Left forelimb (tissue), 1 donor: ENCODE data around the gene IRF2BPL.

Source experiments
- DNase-seq: peaks from one replicate; pipeline ENCODE4 v3.0.0-alpha.2; 2018; ENCODE audit warnings: low spot score

The IRF2BPL gene

DNA sequence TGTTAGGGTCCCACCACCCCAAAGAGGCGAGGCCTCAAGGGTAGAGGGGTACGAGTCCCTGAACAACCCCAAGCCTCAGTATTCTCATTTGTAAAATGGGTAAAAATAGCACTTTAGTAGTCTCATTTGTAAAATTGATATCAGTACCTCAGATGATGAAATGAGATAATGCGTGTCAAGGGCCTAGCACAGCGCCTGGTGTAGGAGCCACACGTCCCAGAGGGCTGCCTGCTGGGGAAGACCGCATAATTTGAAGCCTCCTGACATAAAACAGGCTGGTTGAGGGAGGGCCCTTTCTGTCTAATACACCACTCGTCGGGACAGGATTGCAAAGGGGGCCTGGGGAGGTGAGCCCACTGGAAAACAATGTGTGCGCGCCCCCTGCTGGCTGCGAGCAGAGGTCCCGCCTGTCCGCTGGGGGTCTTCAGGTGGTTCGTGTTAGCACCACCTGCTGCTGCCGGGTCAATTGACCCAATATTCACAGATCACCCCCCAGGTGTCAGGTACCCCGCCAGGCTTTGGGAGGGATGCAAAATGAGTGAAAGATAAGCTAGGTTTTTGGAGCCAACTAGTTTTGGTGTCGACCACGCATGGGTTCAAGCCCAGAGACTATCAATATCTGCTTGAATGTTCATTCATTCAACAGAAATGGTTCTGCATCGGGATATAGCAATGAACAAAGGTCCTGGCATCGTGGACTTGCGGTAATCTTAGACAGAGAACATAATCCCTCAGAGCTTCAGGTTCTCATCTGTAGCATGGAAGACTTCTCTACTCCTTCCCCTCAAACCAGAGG, 24.7 kb upstream of the IRF2BPL start:
- no peak for DNase-seq

DNA sequence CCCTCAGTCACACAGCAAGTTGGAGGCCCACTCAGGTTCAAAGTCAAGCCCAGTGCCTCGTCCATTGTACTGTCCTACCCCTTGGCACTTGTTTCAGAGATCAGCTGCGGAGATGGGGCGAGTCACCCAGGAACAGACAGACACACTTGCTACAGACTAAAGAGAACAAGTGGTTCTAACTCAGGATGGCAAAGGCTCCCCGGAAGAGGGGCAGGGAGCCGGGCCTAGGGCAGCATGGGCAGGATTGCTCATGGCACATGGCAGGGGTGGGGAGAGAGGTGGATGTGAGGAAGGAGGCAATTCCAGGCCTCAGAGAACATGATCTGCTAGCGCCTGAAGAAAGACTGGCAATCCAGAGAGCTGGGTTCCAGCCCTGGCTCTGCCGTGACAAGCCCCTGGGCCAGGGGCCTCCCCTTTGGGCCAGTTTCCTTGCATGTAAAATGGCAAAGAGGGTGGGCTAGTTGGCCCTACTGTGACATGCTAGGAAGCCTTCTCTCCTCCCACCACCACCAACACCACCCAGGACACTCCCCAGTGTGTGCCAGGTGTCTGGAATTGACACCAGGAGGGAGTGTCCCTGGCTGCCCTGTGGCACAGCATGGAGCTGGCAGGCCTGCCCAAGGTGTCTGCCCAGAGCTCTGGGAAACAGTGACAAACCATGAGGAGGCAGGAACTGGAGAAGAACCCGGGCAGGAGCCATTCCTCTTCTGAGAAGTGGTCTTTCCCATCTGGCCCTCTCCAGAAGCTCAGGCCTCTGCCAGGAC, 24.0 kb upstream of the IRF2BPL start:
- DNase-seq: no peak

DNA sequence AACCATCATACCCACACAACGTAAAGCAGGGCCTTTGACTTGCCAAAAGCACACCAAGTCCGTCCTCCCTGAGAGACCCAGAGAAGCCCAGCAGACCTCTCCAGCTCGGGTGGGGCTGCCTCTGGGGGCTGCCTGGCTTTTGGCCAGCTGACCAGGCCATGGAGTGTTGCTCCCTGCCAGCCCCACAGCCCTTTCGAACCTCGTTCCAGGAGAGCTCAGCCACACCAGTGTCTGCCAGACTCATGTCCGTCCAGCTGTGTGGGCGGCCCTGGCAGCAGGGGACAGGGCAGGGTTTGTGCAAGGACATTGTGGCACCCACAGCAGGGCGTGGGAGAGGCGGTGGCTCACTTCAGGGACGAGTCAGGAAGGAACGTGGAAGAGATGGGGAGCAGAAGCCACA, 22.6 kb upstream of the IRF2BPL start:
- no peak for DNase-seq

DNA sequence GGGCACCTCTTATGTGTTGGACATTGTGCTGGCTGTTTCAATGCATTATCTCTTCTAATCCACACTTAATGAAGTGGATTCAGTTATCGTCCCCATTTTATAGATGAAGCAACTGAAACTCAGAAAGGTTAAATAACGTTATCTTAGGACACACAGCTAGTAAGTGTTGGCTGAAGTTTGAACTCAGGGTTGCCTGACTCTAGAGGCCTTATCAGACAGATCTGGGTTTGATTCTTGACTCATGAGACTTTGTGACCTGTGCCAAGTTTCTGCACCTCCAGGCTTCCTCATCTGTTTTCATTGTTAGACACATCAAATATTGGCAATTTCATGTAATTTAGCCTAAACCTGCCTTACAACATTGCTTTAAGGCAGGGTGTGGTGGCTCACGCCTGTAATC, 18.2 kb upstream of the IRF2BPL start:
- DNase-seq: no peak

DNA sequence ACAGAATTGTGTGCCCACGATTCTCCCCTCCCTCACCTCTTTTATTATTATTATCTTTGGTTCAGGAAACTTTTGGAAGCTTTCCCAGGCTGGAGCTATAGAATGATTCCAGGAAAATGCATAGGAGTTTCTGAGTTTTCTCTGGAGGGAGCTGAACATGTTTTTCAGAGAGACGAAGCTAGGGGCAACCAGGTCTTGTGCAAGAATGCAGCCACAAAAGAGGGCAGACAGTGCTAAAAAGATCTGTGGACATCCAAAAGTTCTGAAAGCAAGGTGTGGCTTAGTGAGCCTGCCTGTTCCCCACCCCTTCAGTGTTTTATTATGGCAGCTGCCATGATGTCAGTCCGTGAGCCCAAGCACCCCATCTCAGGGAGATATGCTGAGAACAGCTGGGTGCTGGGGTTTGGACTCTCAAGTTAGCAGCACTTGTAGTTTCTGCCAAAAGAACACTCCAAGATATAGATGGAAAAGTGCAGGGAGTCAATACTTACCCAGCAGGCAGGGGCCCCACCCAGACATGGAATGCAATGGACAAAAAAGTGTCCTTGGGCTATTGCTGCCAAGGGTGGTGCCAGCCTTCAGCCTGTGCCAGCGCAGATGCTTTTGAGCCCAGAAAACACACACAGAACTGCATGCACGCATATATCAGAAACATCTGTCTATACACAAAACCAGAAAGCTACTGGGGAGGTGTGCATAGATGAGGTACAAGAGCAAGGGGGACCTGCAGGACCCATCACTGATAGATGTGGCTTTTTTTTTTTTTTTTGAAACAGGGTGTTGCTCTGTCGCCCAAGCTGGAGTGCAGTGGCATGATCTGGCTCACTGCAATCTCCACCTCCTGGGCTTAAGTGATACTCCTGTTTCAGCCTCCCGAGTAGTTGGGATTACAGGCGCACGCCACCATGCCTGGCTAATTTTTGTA, 17.0 kb upstream of the IRF2BPL start:
- DNase-seq: no peak

DNA sequence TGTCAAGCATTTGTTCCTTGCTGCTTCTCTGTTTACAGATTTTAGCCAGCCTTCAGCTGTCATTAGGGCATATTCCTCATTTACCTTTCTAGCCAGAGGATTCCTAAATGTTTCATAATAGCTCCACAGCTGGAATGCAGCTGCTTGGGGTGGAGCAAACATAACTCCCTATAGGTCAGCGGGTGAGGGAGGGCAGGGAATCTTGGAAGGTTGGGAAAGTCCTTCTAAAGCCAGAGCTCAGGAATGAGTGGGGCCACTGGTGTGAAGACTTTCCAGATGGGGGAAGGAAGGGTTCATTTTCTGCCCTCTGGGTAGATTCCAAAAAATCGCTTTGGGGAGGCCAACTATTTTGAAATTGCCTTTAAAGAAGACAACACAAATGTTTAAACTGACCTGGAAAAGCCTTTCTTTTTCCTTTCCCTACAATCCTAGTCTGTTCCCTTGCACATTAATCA, 16.3 kb upstream of the IRF2BPL start:
- DNase-seq: no peak

DNA sequence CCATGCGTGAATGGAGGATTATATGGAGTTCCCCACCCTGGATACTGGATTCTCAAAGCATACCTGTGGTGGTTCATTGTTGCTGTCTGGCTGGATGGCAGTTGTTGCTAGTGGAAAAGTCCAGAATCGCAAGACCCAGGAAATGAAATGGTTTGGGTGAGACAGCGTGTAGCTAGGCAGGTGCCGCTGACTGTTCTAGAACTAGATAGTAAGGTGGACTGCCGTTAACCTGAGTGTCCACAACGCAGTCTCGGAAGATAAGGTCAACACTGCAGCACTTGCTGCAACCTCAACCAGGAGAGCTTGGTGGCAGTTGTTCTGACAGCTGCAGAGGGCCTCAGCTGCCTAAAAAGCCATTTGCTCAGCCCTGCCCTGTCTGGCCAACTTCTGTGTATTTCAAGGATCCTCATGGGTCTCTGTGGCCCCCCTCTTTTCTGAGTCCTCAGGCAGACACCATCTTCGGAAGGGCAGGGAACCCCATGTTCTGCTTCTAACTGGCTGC, 15.5 kb upstream of the IRF2BPL start:
- no peak for DNase-seq

DNA sequence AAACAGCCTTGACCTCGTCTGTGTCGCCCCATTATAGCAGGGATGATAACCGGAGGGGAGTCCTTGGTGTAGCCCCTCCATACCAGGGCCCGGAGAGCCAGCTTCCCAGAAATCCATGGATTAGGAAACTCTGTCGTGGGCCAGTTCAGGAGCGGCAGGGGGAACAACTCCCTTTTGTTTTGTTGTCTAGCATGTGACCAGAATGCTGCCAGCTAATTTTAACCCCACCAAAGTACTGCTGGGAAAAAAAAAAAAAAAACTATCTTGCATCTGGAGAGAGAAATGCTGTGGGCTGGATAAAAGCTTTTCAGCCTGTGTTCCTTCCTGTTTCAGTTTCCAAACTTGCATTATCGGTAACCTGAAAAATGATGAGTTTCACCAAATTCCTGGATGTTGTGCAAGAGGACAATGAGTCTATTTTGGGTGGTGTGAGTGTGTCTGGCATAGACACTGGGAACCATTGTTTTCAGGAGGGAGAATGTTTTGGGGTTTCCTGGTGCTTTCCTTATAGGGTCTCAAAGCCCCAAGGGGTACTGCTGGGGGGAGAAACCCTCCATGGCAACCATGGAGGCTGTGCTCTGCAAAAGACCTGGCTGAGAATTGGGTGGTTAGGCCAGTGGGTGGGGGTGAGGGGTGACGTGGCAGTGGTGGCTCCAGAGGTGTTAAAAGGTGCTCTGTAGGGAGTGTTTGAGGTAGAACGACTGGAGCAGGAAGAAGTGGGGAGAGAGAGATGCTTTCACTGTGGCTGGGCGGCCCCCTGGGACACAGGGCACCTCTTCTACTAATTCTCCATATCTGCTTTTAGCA, 14.9 kb upstream of the IRF2BPL start:
- DNase-seq: no peak

DNA sequence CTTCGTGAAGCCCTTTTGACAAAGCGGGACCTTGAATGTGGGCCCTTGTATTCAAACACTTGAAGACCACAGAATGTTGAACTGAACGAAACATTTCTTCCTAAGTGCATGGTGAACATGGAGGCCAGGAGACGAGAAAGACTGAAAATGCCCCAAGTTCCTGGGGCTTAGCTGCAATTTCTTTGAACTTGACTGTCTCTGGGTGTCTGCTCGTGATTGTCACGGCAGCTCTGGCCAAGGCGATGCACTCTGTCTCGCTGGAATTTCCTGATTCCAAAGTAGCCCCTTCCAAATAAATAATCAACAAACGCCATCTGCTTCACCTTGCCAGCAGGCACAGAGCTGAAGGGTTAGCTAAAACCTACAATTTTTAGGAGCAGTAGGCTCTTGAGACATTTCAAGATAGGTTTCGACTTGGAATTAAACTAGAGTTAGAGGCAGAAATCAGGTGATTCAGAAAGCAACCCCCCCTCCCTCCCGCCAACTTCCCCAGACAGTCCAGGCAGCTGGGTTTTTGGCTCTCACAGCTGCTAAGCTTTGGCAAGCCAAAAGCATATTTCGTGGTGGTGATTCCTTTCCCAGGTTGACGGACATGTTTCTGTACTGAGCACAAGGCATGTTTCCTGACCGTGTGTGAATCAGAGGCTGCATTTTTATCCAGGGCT, 13.5 kb upstream of the IRF2BPL start:
- DNase-seq: no peak

DNA sequence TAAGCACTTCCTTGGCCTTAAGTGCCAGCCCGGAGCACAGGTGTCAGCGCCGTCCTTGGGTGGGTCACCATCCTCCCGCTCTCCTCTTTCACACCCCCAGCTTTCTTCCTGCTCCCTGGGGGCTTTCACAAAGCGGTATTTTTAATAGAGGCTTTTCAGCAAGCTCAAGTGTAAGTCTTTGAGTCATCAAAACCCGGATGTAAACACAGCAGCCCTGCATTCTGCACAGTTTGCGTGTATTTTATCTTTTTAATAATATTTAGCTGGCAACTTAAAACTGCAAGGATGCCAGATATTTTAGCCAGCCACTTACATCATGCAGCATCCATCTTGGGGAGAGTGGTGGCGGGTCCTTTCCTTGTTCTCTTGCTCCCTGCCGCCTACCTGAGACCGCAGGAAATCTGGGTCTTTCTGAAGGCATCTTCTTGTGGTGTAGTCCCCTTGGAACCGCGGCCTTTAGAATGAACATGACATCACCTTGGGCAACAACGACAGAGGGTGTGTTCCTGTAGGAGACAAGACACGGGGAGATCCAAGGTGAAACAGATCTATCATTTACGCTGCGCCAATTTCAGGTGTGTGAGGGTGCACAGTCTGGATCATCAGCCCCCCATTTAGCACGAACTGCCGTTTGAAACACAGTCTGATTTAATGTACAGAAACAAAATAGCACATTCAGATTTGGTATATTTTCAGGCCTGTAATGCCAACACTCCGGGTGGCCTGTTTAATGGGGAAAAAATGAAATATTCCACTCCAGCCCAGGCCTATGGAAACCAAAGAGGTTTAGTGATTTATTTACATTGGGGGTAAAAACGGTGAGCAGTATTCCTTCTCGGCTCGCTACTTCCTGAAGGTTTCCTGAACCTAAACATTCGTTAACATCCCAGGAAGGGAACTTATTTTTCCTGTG, 12.5 kb upstream of the IRF2BPL start:
- no peak for DNase-seq

DNA sequence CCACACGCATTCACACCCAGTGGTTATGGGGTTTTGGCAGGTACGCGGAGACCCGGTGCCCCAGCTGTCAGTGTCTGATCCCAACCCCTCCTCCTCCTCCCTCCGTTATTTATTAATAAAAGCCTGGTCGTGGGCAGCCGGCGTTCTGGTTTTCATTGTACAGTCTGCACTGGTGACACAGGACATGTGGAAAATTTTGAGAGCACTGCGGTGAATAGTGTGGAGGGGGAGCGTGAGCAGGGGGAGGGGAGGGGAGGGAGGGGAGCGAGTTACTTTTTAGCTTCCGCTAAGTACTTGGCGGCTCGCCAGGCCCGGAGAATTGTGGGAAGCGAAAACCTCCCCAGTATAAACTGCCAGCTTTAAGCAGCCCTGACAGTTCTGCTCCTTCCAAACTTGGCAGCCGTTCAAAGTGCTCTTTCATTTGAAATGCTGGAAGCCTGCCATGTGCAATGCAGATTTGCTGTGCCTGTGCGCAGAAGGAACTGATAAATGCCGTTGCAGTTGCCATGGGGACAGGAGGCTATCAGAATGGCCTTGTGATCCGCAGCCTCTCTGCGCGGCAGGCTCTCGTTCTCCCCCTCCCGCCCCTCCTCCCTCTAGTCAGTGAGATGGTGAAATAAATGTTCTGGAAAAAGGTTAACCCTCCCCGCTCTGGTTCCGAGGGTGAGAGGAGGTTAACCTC, 11.7 kb upstream of the IRF2BPL start:
- peak; percentile 98 for DNase-seq

DNA sequence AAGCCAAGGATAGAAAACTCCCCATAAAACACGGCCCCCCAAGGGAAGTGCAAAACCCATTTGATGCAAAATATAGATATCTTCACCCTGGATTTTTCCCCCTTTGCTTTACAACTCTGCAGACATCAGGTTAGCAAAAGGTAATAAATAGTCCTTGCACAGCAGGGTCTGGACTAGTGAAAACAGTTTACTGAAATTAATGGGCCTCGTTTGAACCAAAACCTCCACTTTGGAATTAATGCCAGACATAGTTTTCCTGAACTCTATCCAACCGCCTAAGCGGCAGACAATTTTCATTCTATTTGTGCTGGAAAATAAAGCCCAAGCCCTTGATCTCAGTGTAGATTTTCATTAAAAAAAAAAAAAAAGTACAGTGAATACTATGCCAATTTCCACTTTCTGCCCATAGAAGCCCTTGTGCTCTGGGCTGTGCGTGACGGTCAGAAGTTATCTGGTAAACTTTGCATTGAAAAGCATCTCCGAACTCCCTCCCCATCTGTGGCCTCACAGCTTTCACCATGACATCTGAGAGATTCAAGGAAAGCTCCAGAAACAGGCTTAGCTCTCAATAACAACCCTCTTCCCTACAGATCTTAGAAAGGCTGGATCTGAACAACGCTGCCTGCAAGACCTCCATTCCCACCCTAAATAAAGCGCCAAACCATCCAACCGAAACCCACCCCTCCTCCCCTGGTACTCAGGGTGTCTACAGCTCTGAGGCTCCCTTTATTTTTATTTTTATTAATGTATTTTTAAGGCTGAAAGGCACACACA, 11.0 kb upstream of the IRF2BPL start:
- DNase-seq: no peak

DNA sequence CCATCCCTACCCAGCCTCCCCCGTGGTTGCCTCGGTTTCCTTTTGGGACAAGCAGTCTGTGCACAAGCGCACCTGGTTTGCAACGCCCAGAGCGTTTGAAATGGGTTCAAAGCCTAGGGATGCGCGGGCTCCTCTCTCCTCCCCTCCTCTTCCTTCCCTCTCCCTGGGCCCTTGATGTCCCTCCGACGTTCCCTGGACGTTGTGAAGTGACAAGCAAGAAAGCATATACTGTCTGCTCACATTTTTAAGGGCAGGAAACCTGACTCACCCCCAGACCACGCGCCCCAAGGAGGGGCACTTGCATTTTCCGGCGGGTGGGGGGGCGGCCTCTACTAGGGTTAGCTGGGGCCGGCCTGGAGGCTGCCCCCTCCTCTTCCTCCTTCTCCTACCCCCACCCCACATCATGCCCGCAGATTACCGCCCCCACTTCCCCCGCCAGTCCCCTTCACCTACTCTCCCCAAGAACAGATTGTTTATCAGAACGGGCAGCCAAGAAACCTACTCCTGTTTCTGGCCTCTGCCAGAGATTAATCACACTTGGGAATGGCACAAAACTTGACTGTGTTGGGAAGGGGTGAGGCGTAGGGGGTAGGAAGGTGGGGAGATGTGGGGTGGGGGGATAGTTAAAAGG, 9.5 kb upstream of the IRF2BPL start:
- no peak for DNase-seq

DNA sequence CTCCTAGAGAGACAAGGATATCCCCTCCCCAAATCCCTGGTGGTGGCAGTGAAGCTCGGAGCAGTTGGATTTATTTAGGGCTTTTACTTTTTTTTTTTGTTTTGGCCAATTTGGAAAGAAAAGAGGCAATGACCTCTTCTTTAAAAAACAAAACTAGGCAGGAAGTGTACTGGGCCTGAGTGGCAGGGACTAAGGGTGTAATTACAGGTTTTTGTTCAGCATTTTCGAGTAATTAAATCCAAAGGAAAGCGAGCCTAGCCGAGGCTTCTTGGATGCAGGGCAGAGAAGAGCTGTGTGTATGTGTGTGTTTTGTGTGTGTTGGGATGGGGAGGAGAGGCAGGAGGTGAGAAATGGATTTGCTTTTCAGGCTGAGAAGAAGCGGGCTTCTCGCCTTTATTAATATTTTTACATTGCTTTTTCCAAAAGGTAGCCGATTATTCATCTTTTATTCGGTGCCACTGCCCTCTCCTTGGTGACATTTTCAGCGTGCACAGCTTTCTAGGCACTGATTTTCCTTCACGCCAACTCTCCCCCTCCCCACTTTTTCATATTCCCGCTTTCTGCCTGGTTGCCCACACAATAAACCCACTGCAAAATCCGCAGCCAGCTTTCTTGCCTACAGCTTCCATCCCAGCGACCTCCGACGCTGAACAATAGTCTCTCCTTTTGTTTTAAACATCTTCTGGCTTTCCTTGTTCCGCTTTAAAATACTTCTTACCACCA, 8.9 kb upstream of the IRF2BPL start:
- no peak for DNase-seq

DNA sequence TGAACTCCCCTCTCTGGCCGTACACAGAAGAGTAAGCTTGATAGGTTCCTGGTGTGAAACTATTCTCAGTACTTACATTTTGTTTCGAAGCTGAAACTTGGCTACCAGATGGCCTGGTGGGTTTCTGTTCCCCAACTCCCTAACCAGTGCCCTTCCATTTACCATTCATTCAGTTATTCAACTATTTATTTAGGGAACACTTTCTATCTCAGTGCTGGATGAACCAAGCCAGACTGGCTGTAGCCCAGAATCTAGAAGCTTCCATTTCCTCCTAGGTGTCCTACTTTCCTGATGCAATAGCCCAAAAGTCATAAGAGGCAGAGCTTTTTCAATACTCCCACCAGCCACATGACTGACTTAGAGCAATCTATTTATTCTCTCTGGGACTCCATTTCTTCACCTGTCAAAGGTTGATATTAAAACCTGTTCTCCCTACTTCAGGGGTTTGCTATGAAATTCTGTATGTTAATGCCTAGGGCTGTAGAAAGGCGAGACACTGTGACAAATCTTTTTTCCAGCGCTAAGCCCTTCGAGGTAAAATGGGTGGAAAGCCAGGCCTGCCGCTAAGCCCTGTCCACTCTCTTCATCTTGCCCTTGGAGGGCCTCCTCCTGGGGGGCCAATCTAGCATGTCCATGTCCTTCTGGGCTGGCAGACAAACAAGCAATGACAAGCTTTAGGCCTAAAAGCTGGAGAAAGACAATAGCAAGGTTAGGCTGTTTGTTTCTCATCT, 8.1 kb upstream of the IRF2BPL start:
- no peak for DNase-seq

DNA sequence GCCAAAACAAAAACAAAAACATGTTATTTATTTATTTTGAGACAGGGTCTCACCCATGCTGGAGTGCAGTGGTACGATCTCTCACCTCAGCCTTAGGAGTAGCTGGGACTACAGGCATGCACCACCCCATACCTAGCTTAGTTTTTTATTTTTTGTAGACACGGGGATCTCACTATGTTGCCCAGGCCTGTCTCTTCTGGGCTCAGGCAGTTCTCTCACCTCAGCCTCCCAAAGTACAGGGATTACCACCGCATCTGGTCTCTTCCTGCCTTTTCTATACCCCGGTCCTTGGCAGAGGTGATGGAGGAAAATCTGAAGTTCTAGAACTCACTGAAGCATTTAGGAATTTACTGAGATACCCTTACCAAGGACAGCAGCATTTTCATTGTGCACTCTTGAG, 6.8 kb upstream of the IRF2BPL start:
- no peak for DNase-seq
